ENCODE measurements around the gene REP15.

REP15 gene

GRCh38 chr12:27680619-27681018 is 15.6 kb upstream of the REP15 start:
- no peak overlapping the region for H3K4me3 ChIP-seq (replicated peaks; ENCODE audit: low read depth, low read length)
- no peak for DNase-seq (ENCODE audit: low read depth)
- no peak for TF ChIP-seq CTCF (IDR thresholded peaks at IDR 0.05; ENCODE audit: low read length, missing control alignments)

- no peak for TF ChIP-seq CTCF (IDR thresholded peaks at IDR 0.05; ENCODE audit: low read length, missing control alignments)
- no peak overlapping the region for H3K4me3 ChIP-seq (replicated peaks; ENCODE audit: low read depth, low read length)
- DNase-seq (ENCODE audit: low read depth), result peak; percentile 50
Measured at GRCh38 chr12:27682534-27682933, 13.7 kb upstream of the REP15 start.

- TF ChIP-seq CTCF (IDR thresholded peaks at IDR 0.05; ENCODE audit: low read length, missing control alignments), result no peak
- no peak for DNase-seq (ENCODE audit: low read depth)
- no peak overlapping the region for H3K4me3 ChIP-seq (replicated peaks; ENCODE audit: low read depth, low read length)
Measured at GRCh38 chr12:27685274-27685673, 11.0 kb upstream of the REP15 start.

GRCh38 chr12:27686147-27686546 is 10.1 kb upstream of the REP15 start:
- no peak overlapping the region for H3K4me3 ChIP-seq (replicated peaks; ENCODE audit: low read depth, low read length)
- no peak for DNase-seq (ENCODE audit: low read depth)
- TF ChIP-seq CTCF (IDR thresholded peaks at IDR 0.05; ENCODE audit: low read length, missing control alignments), result no peak

- DNase-seq (ENCODE audit: low read depth), result no peak
- no peak overlapping the region for H3K4me3 ChIP-seq (replicated peaks; ENCODE audit: low read depth, low read length)
- no peak for TF ChIP-seq CTCF (IDR thresholded peaks at IDR 0.05; ENCODE audit: low read length, missing control alignments)
Measured at GRCh38 chr12:27688671-27689070, 7.6 kb upstream of the REP15 start.

- TF ChIP-seq CTCF (IDR thresholded peaks at IDR 0.05; ENCODE audit: low read length, missing control alignments), result no peak
- H3K4me3 ChIP-seq (replicated peaks; ENCODE audit: low read depth, low read length), result no peak overlapping the region
- DNase-seq (ENCODE audit: low read depth), result no peak
Measured at GRCh38 chr12:27689558-27690180, 6.6 kb upstream of the REP15 start.

GRCh38 chr12:27693403-27693802 is 2.8 kb upstream of the REP15 start:
- TF ChIP-seq CTCF (IDR thresholded peaks at IDR 0.05; ENCODE audit: low read length, missing control alignments), result no peak
- DNase-seq (ENCODE audit: low read depth), result no peak
- H3K4me3 ChIP-seq (replicated peaks; ENCODE audit: low read depth, low read length), result no peak overlapping the region

Measured in fibroblast of pulmonary artery (primary cell).